Measurements from ENCODE around the gene GALNT1. TPM values are rescaled to one million over a fixed set of nuclear protein-coding genes. Genes with fewer than 3 reads are reported as not detected.

Gene GALNT1
- total RNA-seq, 4 donors from 2014 or later, result 46.2 to 96.5 (median 62.6) TPM

DNA sequence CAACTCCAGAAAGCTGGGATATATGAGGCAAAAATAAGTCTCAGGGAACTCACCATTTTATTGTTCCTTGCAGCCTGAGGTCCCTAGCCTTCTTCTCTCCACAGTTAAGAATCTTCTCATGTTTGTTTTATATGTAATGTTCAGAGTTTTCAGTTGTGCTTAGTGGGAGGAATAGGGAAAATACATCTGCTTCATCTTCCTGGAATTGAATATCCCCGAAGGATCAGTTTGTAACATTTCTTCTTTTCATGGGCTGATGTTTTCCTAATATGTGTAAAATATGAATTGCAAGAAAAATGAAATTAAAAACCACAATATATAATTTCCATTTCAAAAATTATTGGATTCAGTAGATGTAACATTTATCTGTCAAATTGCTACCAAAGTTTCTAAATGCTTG lies 8.0 kb downstream of the GALNT1 start:
- WGBS, result 86% methylated on average over 1 of the region's 1 CpG
- no peak for DNase-seq (ENCODE audit: low spot score in 2 of 2)
- Histone ChIP-seq H3K27me3 (no peaks in the 10 kb centered on the region), H3K9me3 (peaks cover 6% of the 10 kb centered on the region), H3K4me1 (peaks cover 22% of the 10 kb centered on the region), H3K4me3 (no peak overlapping the region), H3K36me3 (no peaks in the 10 kb centered on the region), H3K27ac (no peak overlapping the region)
- TF ChIP-seq EP300 (IDR thresholded peaks at IDR 0.05), result no peak
- no peak for TF ChIP-seq POLR2AphosphoS5 (IDR thresholded peaks at IDR 0.05)
- TF ChIP-seq, protein P1, sequence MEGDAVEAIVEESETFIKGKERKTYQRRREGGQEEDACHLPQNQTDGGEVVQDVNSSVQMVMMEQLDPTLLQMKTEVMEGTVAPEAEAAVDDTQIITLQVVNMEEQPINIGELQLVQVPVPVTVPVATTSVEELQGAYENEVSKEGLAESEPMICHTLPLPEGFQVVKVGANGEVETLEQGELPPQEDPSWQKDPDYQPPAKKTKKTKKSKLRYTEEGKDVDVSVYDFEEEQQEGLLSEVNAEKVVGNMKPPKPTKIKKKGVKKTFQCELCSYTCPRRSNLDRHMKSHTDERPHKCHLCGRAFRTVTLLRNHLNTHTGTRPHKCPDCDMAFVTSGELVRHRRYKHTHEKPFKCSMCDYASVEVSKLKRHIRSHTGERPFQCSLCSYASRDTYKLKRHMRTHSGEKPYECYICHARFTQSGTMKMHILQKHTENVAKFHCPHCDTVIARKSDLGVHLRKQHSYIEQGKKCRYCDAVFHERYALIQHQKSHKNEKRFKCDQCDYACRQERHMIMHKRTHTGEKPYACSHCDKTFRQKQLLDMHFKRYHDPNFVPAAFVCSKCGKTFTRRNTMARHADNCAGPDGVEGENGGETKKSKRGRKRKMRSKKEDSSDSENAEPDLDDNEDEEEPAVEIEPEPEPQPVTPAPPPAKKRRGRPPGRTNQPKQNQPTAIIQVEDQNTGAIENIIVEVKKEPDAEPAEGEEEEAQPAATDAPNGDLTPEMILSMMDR (IDR thresholded peaks at IDR 0.05), result no peak
- no peak for TF ChIP-seq POLR2A (IDR thresholded peaks at IDR 0.05)

DNA sequence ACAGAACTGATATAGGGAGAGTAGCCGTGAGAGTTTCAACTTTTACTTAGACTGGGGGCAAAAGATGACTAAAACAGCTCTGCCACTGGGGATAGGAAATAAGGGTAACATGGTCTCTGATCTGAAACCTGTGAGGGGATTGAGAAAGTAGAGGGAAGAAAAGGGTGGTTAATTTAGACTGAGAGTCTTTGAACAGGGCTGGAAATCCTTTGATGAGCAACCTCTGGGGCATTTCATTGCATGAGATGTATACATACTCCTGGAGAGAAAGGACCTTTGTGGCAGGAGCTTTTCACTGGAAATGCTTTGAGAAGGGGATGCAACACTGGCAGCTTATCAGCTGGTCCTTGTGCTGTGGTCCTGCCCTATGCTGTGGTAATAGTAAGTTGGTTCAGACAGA lies 9.4 kb downstream of the GALNT1 start:
- Histone ChIP-seq H3K4me3 (no peak overlapping the region), H3K36me3 (no peaks in the 10 kb centered on the region), H3K27me3 (no peaks in the 10 kb centered on the region), H3K27ac (no peak overlapping the region), H3K9me3 (peaks cover 6% of the 10 kb centered on the region), H3K4me1 (peaks cover 28% of the 10 kb centered on the region)
- TF ChIP-seq POLR2A (IDR thresholded peaks at IDR 0.05) (no peak), POLR2AphosphoS5 (IDR thresholded peaks at IDR 0.05) (no peak), EP300 (IDR thresholded peaks at IDR 0.05) (no peak)
- TF ChIP-seq, protein P1 (IDR thresholded peaks at IDR 0.05), result no peak
- no peak for DNase-seq (ENCODE audit: low spot score in 2 of 2)
- 100% methylated on average over 1 of the region's 1 CpG for WGBS

DNA sequence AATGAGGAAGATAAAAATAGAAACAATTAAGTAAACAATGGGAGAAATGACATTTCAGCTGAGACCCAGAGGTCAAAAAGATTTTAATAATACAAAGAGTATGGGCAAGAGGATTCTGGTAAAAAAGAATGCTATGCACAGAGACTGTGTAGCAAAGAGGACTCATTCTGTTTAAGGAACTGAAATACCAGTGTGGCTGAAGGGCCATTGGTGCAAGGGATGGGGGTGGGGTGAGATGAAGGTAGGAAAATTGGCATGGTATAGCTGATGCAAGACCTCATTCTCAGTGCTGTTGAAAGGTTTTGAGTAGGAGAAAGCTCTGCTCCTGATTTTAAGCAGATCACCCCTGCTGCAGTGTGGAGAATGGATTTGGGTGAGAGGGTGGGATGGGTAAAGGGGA lies 10.8 kb downstream of the GALNT1 start:
- peaks cover 28% of the 10 kb centered on the region for H3K4me1 ChIP-seq
- TF ChIP-seq, protein P1 (IDR thresholded peaks at IDR 0.05), result no peak
- no peak for TF ChIP-seq EP300 (IDR thresholded peaks at IDR 0.05)
- TF ChIP-seq POLR2AphosphoS5 (IDR thresholded peaks at IDR 0.05), result no peak
- TF ChIP-seq POLR2A (IDR thresholded peaks at IDR 0.05), result no peak

DNA sequence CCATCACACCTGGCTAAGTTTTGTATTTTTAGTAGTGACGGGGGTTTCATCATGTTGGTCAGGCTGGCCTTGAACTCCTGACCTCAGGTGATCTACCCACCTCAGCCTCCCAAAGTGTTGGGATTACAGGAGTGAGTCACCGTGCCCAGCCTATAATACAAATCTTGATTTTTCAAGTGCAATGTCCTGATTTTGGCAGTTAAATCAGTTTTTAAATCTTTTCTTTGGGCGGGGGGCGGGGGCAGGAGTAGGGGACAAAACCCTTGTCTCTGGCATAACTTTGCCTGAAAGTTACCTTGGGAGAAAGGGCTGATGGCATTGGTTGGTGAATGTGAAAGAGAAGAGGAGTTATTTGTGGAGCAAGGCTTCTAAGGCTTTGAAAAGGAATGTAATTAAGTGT lies 12.3 kb downstream of the GALNT1 start:
- Histone ChIP-seq H3K27ac (no peak overlapping the region), H3K36me3 (no peaks in the 10 kb centered on the region), H3K4me3 (no peak overlapping the region), H3K9me3 (no peaks in the 10 kb centered on the region), H3K4me1 (peaks cover 28% of the 10 kb centered on the region), H3K27me3 (no peaks in the 10 kb centered on the region)
- TF ChIP-seq, protein P1 (IDR thresholded peaks at IDR 0.05), result no peak
- TF ChIP-seq POLR2AphosphoS5 (IDR thresholded peaks at IDR 0.05), result no peak
- TF ChIP-seq POLR2A (IDR thresholded peaks at IDR 0.05), result no peak
- TF ChIP-seq EP300 (IDR thresholded peaks at IDR 0.05), result no peak
- 92% methylated on average over 4 of the region's 4 CpGs for WGBS
- no peak for DNase-seq (ENCODE audit: low spot score in 2 of 2)

More for the DNA sequence above, 10.8 kb downstream of the GALNT1 start:
- no peak overlapping the region for H3K27ac ChIP-seq
- DNase-seq (ENCODE audit: low spot score in 2 of 2), result no peak
- no peak overlapping the region for H3K4me3 ChIP-seq
- H3K36me3 ChIP-seq, result no peaks in the 10 kb centered on the region
- no peaks in the 10 kb centered on the region for H3K27me3 ChIP-seq
- H3K9me3 ChIP-seq, result peaks cover 6% of the 10 kb centered on the region

DNA sequence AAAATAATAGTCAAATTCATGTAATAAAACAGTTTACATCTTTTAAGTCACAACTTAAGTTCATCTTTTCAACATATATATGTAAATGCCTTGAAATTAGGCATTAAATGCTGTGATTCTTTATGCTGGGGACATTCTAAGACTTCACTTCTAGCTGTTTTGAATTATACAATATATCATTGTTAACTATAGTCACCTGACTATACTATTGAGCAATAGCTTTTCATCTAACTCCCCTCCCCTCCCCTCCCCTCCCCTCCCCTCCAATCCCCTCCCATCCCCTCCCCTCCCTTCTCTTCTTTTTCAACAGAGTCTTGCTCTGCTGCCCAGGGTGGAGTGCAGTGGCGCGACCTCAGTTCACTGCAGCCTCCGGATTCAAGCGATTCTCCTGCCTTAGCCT lies 16.2 kb downstream of the GALNT1 start:
- H3K4me1 ChIP-seq, result peaks cover 13% of the 10 kb centered on the region
- no peak overlapping the region for H3K27ac ChIP-seq
- DNase-seq (ENCODE audit: low spot score in 2 of 2), result no peak
- 96% methylated on average over 4 of the region's 4 CpGs for WGBS
- no peak overlapping the region for H3K4me3 ChIP-seq
- no peaks in the 10 kb centered on the region for H3K27me3 ChIP-seq
- H3K36me3 ChIP-seq, result no peaks in the 10 kb centered on the region
- peaks cover 2% of the 10 kb centered on the region for H3K9me3 ChIP-seq
- TF ChIP-seq EP300 (IDR thresholded peaks at IDR 0.05) (no peak), POLR2AphosphoS5 (IDR thresholded peaks at IDR 0.05) (no peak), POLR2A (IDR thresholded peaks at IDR 0.05) (no peak)
- TF ChIP-seq, protein P1 (IDR thresholded peaks at IDR 0.05), result no peak
